Ishikawa (cell line): ENCODE measurements around the gene TNS1.

Source experiments
- CREB1 ChIP-seq: IDR thresholded peaks from 2 replicates; pipeline ENCODE4 v1.6.1; 2012; ENCODE audit warnings: low read depth
- EP300 ChIP-seq: IDR thresholded peaks from 2 replicates; pipeline ENCODE4 v1.6.1; 2012; ENCODE audit warnings: borderline replicate concordance
- FOXM1 ChIP-seq: IDR thresholded peaks from 2 replicates; pipeline ENCODE4 v1.6.1; 2012; ENCODE audit warnings: low read depth, borderline replicate concordance
- RAD21 ChIP-seq: IDR thresholded peaks from 2 replicates; pipeline ENCODE4 v1.6.1; 2012; ENCODE audit warnings: low read depth
- TAF1 ChIP-seq: IDR thresholded peaks from 2 replicates; pipeline ENCODE4 v1.6.1; 2012; ENCODE audit warnings: low read depth, mild to moderate bottlenecking
- TCF12 ChIP-seq: IDR thresholded peaks from 2 replicates; pipeline ENCODE4 v1.6.1; 2012; ENCODE audit warnings: low read depth
- YY1 ChIP-seq: IDR thresholded peaks from 2 replicates; pipeline ENCODE4 v1.6.1; 2012; ENCODE audit warnings: low read depth
- ZBTB7A ChIP-seq: IDR thresholded peaks from 2 replicates; pipeline ENCODE4 v1.6.1; 2012; ENCODE audit warnings: low read depth
- TF ChIP-seq, protein P1 (sequence below): IDR thresholded peaks from 2 replicates; pipeline ENCODE4 v1.6.1; 2012
- TF ChIP-seq, protein P2 (sequence below): IDR thresholded peaks from 2 replicates; pipeline ENCODE4 v1.6.1; 2012; ENCODE audit warnings: low read depth, mild to moderate bottlenecking
- TF ChIP-seq, protein P3 (sequence below): IDR thresholded peaks from 2 replicates; pipeline ENCODE4 v1.6.1; 2012

DNA sequence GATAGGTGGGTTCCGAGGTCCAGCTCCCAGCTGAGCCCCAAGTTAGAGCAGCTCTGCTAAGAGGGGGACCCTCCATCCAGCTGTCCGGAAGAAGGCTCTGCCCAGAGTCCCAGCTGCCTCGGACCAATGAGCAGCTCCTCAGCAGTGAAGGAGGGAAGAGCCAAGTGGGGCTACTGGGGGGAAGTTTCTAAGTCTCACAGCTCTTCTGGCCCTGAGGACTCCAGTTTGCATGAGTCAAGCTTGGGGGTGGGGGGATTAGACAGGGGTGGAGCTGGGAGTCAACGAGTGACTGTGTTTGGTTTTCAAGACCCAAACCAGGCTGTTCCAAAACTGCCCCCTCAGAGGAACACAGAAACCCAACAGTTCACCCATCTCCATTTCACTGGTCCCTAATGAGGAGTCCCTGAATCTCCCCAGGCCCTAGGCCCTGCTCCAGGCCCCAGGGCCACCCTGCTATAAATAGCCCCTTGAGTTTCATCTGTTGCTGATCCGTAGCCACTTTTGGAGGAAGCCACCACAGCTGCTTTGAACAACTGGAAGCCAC is 100.9 kb downstream of the TNS1 start:
- TF ChIP-seq EP300 (no peak), RAD21 (no peak), TCF12 (no peak), TAF1 (no peak), FOXM1 (no peak), YY1 (no peak), ZBTB7A (no peak), CREB1 (no peak)
- TF ChIP-seq, protein P1, sequence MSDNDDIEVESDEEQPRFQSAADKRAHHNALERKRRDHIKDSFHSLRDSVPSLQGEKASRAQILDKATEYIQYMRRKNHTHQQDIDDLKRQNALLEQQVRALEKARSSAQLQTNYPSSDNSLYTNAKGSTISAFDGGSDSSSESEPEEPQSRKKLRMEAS: no peak
- TF ChIP-seq, protein P2, sequence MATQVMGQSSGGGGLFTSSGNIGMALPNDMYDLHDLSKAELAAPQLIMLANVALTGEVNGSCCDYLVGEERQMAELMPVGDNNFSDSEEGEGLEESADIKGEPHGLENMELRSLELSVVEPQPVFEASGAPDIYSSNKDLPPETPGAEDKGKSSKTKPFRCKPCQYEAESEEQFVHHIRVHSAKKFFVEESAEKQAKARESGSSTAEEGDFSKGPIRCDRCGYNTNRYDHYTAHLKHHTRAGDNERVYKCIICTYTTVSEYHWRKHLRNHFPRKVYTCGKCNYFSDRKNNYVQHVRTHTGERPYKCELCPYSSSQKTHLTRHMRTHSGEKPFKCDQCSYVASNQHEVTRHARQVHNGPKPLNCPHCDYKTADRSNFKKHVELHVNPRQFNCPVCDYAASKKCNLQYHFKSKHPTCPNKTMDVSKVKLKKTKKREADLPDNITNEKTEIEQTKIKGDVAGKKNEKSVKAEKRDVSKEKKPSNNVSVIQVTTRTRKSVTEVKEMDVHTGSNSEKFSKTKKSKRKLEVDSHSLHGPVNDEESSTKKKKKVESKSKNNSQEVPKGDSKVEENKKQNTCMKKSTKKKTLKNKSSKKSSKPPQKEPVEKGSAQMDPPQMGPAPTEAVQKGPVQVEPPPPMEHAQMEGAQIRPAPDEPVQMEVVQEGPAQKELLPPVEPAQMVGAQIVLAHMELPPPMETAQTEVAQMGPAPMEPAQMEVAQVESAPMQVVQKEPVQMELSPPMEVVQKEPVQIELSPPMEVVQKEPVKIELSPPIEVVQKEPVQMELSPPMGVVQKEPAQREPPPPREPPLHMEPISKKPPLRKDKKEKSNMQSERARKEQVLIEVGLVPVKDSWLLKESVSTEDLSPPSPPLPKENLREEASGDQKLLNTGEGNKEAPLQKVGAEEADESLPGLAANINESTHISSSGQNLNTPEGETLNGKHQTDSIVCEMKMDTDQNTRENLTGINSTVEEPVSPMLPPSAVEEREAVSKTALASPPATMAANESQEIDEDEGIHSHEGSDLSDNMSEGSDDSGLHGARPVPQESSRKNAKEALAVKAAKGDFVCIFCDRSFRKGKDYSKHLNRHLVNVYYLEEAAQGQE: no peak
- TF ChIP-seq, protein P3, sequence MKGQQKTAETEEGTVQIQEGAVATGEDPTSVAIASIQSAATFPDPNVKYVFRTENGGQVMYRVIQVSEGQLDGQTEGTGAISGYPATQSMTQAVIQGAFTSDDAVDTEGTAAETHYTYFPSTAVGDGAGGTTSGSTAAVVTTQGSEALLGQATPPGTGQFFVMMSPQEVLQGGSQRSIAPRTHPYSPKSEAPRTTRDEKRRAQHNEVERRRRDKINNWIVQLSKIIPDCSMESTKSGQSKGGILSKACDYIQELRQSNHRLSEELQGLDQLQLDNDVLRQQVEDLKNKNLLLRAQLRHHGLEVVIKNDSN: no peak
